Raji (cell line): ENCODE data around the gene SCG3.

ENCODE experiments used
- POLR2A ChIP-seq: IDR thresholded peaks from 2 replicates; pipeline ENCODE4 v1.6.1; 2011; ENCODE audit warnings: low read depth, low read length, control low read depth; ENCODE audit not compliant: insufficient read depth

The SCG3 gene

DNA sequence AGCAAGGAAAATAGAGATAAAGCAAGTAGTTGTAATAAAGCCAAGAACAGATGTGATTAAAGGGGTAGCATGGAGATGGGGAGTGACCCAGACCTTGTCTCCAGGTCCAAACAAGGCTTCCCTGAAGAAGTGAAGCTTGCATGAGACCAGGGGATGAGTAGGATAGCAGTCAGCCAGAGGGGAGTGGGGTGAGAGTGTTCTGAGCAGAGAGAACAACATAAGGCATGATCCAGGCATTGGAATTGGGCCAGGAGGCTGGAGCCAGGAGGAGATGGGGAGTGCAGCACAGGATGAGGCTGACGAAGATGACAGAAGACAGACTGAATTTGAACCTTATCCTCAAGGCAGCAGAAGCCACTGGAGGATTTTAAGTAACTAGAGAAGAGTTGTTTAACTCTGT lies 77.3 kb downstream of the SCG3 start:
- TF ChIP-seq POLR2A = no peak

- no peak for TF ChIP-seq POLR2A
Observed at GRCh38 chr15:51759557-51760070, 78.3 kb downstream of the SCG3 start.

- TF ChIP-seq POLR2A = no peak
Observed at GRCh38 chr15:51760805-51761204, 79.5 kb downstream of the SCG3 start.

- TF ChIP-seq POLR2A = no peak
Observed at GRCh38 chr15:51765751-51766150, 84.4 kb downstream of the SCG3 start.

GRCh38 chr15:51766341-51766740 lies 85.0 kb downstream of the SCG3 start:
- TF ChIP-seq POLR2A = no peak

DNA sequence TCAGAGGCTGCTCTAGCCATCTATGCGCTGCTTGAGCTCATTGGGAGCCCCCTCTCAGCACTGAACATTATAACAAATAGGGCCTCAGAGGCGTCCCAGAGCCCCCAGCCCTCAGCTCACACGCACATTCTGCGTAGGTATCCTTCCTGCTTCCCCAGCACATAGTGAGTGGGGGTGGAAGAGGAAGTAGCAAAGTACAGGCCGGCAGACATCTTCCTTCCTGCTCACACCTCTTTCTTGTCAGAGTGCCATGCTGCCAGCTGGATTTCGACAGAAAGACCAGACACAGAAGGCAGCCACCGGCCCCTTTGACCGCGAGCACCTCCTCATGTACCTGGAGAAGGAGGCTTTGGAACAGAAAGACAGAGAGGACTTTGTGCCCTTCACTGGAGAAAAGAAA lies 86.7 kb downstream of the SCG3 start:
- no peak for TF ChIP-seq POLR2A
